Duodenal mucosa (tissue), 2 donors: ENCODE results near the gene VAPA.

Experiments used
- H3K27ac ChIP-seq: one replicate; pipeline ENCODE4 v1.7.0; 2013; ENCODE audit warnings: low read depth, low read length
- H3K27me3 ChIP-seq, 2 donors: one replicate each; pipeline ENCODE4 v1.7.0; 2013; ENCODE audit warnings: low read length in 2 of 2, control low read depth in 1 of 2; ENCODE audit not compliant: insufficient read depth in 2 of 2, control insufficient read depth in 1 of 2
- H3K36me3 ChIP-seq, 2 donors: one replicate each; pipeline ENCODE4 v1.7.0; 2013; ENCODE audit warnings: low read length in 2 of 2, control low read depth in 1 of 2; ENCODE audit not compliant: insufficient read depth in 2 of 2, control insufficient read depth in 1 of 2
- H3K4me1 ChIP-seq, 2 donors: one replicate each; pipeline ENCODE4 v1.7.0; 2013; ENCODE audit warnings: low read length in 2 of 2, control low read depth in 1 of 2; ENCODE audit not compliant: insufficient read depth in 2 of 2, control insufficient read depth in 1 of 2
- H3K4me3 ChIP-seq, 2 donors: one replicate each; pipeline ENCODE4 v1.7.0; 2013; ENCODE audit warnings: low read length in 2 of 2, low read depth in 1 of 2
- H3K9ac ChIP-seq, 2 donors: one replicate each; pipeline ENCODE4 v1.7.0; 2013; ENCODE audit warnings: low read length in 2 of 2, low read depth in 1 of 2
- H3K9me3 ChIP-seq, 2 donors: one replicate each; pipeline ENCODE4 v1.7.0; 2013; ENCODE audit warnings: low read length in 2 of 2, control low read depth in 1 of 2; ENCODE audit not compliant: control insufficient read depth in 1 of 2

The VAPA gene

DNA sequence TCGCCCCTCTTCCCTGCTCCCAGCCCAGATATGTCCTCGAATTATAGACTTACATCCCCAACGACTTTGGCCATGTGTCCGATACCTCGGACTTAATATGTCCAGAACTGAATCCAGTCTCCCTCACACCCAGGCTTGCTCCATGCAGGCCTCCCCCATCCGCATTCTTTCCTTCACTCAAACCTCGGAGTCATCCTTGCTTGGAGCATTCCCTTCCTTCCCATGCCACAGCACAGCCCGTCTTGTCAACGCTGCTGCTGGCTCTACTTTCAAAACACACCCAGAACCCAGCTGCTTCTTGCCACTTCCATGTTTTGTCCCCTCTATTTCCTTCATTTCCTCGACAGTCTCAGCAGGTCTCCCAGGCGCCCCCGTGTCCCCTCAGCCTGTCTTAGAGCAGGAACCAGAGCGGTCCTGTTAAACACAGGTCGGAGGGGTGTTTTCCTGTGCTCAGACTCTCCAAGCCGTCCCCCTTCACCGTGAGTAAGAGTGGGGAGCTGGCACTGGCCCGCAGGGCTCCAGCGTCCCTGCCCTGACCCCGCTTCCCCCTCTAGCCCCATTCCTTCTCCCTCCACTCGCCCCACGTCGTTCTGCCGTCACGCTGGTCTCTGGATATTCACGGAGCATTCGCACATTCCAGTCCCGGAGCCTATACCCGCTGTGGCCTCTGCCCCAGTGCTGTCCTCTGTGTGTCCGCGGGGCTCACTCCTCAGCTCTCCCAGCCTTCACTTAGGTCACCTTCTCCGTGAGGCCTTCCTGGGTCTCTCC, 54.4 kb downstream of the VAPA start:
- no peaks in the 10 kb centered on the region for H3K9me3 ChIP-seq
- peak overlapping the region in 1 of 2 donors; percentile 41 for H3K4me3 ChIP-seq
- H3K36me3 ChIP-seq: no peaks in the 10 kb centered on the region
- H3K9ac ChIP-seq: no peak overlapping the region
- no peak overlapping the region for H3K27ac ChIP-seq
- H3K27me3 ChIP-seq: peaks cover 0 to 2% of the 10 kb centered on the region in 2 donors
- H3K4me1 ChIP-seq: peaks cover 0 to 4% of the 10 kb centered on the region in 2 donors

DNA sequence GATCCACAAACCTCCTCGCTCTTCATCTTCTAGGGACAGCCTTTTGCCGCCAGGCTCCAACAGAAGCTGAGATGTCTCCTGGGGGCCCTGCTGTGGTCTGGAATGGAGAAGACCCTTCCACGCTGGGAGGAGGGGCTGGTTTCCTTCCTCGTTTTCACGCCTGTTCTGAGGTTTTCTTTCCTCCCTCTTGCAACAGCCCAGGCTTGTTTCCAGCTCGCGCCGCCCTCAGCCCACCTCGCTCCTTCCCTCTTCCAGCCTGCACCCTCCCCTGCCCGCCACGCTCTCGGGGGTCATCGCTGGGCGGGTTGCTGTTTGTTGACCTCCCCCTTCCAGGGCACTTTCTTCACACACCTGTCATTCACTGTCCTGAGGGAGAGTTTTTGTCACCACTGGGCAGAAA, 55.4 kb downstream of the VAPA start:
- Histone ChIP-seq H3K27me3 (peaks cover 0 to 2% of the 10 kb centered on the region in 2 donors), H3K36me3 (no peaks in the 10 kb centered on the region), H3K4me1 (peaks cover 0 to 4% of the 10 kb centered on the region in 2 donors), H3K27ac (no peak overlapping the region), H3K4me3 (no peak overlapping the region), H3K9me3 (no peaks in the 10 kb centered on the region), H3K9ac (no peak overlapping the region)

DNA sequence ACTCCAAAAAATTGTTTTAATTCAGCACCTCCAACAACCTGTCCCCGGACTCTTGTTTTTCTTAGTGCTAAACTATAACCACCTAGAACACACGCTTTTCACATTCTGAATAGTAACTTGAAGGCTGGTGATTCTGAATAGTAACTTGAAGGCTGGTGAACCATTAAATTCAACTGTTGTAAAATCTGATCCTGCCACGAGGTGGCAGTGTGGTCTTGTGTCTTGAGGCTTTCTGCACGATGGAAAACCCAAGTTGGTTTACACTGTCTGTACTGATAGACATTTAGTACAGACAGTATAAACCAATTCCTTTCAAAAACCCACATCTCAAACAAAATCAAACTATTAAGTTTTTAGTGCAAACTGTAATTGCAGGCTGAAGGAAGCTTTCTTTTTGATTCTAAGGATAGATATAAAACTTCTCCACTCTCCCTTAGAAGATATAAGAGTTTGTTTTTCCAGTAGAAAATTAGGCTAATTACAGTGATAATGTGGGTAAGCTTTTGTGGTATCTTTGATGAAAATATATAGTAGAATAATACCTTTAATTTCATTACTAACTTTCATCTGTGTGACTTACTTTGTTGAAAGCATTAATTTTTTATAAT, 57.6 kb downstream of the VAPA start:
- no peaks in the 10 kb centered on the region for H3K4me1 ChIP-seq
- no peak overlapping the region for H3K9ac ChIP-seq
- no peaks in the 10 kb centered on the region for H3K36me3 ChIP-seq
- H3K9me3 ChIP-seq: peaks cover 6 to 7% of the 10 kb centered on the region in 2 donors
- H3K27ac ChIP-seq: no peak overlapping the region
- peaks cover 0 to 2% of the 10 kb centered on the region in 2 donors for H3K27me3 ChIP-seq
- no peak overlapping the region for H3K4me3 ChIP-seq

DNA sequence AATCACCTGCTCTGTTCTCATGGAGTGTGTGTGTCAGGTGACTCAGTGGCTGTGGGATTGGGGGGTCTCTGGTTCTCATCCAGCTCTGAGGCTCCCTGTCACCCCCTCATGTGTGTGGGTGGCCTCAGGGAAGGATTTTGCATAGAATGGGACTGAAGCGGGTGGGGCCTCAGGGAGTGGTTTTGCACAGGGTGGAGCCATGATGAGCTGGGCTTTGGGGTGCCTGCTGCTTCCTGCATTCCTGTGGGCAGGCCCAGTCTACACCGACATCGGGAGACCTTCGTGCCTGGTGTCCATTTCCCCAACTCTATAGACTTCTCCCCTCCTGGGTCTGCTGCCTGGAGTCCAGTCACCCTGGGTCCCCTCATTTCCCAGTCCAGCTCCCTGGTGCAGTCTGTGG, 59.7 kb downstream of the VAPA start:
- H3K36me3 ChIP-seq: no peaks in the 10 kb centered on the region
- no peaks in the 10 kb centered on the region for H3K27me3 ChIP-seq
- H3K4me1 ChIP-seq: no peaks in the 10 kb centered on the region
- H3K27ac ChIP-seq: no peak overlapping the region
- H3K9me3 ChIP-seq: peaks cover 6 to 7% of the 10 kb centered on the region in 2 donors
- no peak overlapping the region for H3K9ac ChIP-seq
- no peak overlapping the region for H3K4me3 ChIP-seq

DNA sequence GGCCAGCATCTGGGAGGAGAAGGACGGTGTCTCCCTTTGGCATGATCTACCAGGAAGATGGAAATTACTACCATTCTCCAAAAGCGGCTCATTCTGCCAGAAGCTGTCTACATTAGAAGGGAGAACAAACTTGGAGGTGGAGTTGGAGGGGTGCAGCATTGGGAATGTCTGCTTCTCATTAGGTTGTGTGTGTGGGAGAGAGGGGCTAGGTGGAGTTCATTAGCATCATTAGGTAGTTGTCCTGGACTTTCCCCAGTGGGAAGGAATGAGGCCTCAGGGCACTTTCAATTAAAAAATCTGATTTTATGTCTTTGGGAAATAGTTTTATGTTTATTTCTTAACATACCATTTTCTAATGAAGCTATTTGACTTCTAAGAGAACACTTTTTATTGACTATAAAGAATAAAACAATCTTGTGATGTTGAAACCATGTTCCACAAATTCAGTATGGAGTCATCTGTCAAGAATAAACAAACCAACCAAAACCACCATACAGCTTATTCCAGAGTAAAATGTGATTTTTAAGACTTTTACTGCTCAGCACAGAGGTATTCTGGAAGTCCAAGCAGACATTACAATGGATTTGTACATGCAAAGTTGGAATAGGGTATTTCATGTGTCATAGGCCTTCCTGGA, 60.6 kb downstream of the VAPA start:
- H3K4me3 ChIP-seq: no peak overlapping the region
- peaks cover 6 to 7% of the 10 kb centered on the region in 2 donors for H3K9me3 ChIP-seq
- H3K27ac ChIP-seq: no peak overlapping the region
- H3K4me1 ChIP-seq: no peaks in the 10 kb centered on the region
- no peaks in the 10 kb centered on the region for H3K27me3 ChIP-seq
- no peak overlapping the region for H3K9ac ChIP-seq
- H3K36me3 ChIP-seq: no peaks in the 10 kb centered on the region

DNA sequence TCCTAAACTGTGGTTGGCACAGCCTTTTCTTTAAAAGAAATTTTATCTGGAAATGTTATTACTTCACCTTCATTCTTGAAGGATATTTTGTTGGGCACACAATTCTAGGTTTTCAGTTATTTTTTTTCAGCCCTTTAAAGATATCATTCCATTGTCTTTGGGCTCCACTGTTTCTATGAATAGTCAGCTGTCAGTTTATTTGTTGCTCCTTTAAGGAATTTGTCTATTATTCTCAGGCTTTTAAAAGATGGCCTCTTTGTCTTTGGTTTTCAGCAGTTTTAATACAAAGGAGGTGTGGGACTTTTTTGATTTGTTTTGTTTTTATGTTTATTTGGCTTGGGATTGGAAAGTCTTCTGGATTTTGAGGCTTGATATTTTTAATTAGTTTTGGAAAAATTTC, 61.8 kb downstream of the VAPA start:
- no peak overlapping the region for H3K9ac ChIP-seq
- peaks cover 6 to 7% of the 10 kb centered on the region in 2 donors for H3K9me3 ChIP-seq
- H3K4me3 ChIP-seq: no peak overlapping the region
- H3K4me1 ChIP-seq: no peaks in the 10 kb centered on the region
- no peaks in the 10 kb centered on the region for H3K36me3 ChIP-seq
- no peak overlapping the region for H3K27ac ChIP-seq
- H3K27me3 ChIP-seq: no peaks in the 10 kb centered on the region

DNA sequence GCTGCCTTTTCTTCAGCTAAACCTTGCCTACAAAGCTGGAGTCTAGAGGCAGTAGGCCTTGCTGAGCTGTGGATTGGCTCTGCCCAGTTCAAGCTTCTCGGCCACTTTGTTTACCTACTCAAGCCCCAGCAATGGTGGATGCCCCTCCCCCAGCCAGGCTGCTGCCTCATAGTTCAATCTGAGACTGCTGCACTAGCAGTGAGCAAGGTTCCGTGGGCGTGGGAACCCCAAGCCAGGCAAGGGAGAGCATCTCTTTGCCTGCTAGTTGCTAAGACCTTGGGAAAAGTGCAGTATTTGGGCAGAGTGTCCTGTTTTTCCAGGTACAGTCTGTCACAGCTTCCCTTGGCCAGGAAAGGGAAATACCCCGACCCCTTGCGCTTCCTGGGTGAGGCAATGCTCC, 68.9 kb downstream of the VAPA start:
- Histone ChIP-seq H3K27me3 (no peaks in the 10 kb centered on the region), H3K9me3 (no peaks in the 10 kb centered on the region), H3K4me1 (no peaks in the 10 kb centered on the region)

DNA sequence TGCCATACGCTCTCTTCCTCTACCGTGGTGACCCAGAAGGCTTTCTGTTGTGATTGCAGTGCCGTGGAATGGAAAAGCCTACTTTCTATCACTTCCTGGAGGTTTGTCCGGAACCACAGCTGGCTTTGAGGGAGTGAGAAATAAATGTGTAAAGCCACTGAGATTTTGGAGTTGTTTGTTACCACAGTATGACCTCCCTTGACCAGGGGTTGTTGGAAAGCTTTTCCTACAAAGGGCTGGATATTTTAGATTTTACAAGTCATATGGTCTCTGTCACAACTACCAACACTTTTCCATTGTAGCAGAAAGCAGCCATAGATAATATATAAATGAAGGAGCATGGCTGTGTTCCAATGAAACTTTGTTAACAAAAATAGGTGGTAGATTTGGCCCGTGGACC, 70.3 kb downstream of the VAPA start:
- H3K27me3 ChIP-seq: no peaks in the 10 kb centered on the region
- H3K4me1 ChIP-seq: peaks cover 0 to 3% of the 10 kb centered on the region in 2 donors
- H3K4me3 ChIP-seq: no peak overlapping the region
- no peaks in the 10 kb centered on the region for H3K36me3 ChIP-seq
- H3K27ac ChIP-seq: no peak overlapping the region
- no peaks in the 10 kb centered on the region for H3K9me3 ChIP-seq
- H3K9ac ChIP-seq: no peak overlapping the region

More for the DNA sequence above, 68.9 kb downstream of the VAPA start:
- no peaks in the 10 kb centered on the region for H3K36me3 ChIP-seq
- H3K27ac ChIP-seq: no peak overlapping the region
- H3K4me3 ChIP-seq: no peak overlapping the region
- H3K9ac ChIP-seq: no peak overlapping the region

DNA sequence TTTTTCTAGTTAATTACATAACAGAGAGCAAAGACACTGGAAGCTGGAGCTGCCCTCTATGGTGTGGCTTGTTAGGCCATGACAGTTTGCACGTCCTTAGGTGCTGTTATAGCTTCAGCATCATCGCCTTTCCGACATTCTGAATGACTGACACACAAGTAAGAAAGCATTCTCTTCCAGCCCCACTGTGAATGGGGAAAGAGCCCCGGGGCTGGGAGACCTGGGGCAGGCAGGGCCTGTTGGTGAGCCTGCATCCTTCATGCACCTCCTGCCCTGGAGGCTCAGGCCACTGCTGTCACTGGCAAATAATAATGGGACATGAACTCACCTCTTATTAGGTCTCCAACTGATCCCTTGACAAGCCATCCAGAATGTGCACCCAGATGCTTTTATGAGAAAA, 71.8 kb downstream of the VAPA start:
- no peaks in the 10 kb centered on the region for H3K27me3 ChIP-seq
- no peaks in the 10 kb centered on the region for H3K36me3 ChIP-seq
- no peak overlapping the region for H3K27ac ChIP-seq
- no peak overlapping the region for H3K4me3 ChIP-seq
- H3K4me1 ChIP-seq: peaks cover 3 to 4% of the 10 kb centered on the region in 2 donors
- no peaks in the 10 kb centered on the region for H3K9me3 ChIP-seq
- no peak overlapping the region for H3K9ac ChIP-seq

DNA sequence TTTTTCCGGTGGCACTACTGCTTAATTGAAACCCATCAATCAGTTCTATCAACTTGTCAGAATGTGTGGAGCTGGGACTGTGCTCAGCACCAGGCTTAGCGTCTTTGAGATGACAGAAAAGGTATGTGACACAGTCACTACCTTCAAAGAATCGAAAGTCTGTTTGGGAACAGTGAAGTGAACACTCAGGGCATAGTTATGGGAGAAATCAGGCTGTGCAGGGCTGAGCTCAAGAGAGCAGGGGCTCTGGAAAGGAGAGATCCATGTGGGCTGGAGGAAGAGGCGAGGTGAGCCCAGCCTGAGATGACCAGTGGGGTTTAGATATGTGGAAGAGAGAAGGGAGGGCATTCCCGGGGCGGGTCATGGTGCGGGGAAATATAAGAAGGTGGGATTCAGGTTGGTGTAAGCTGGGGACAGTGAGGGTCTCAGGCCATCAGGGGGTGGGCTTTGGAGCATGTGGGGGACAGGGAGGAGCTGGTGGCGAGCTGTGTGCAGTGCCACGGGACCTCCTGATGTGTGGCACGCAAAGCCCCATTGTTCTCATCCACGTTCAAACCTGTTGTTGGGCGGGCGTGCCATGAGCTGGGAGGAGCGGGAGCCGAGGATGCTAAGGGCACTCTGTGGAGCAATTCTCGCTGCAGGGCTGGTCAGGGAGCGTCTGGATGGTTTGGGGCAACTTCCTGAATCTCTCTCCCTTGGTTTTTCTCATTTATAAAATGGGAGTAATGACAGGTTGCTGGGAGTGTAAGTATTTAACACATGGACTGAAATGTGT, 72.5 kb downstream of the VAPA start:
- H3K4me1 ChIP-seq: peaks cover 3 to 4% of the 10 kb centered on the region in 2 donors
- H3K4me3 ChIP-seq: no peak overlapping the region
- no peaks in the 10 kb centered on the region for H3K9me3 ChIP-seq
- H3K27me3 ChIP-seq: no peaks in the 10 kb centered on the region
- H3K36me3 ChIP-seq: no peaks in the 10 kb centered on the region
- no peak overlapping the region for H3K27ac ChIP-seq
- no peak overlapping the region for H3K9ac ChIP-seq
